Loucy (cell line): Measurements from ENCODE around the gene PAF1.

Experiments used
- EZH2phosphoT487 ChIP-seq: fragments of 200-600 bp; IDR thresholded peaks from 2 replicates; pipeline ENCODE4 v1.6.1; 2018; ENCODE audit warnings: antibody characterized with exemption, mild to moderate bottlenecking, moderate library complexity, borderline replicate concordance
- TF ChIP-seq, protein P1 (sequence below): fragments of 200-600 bp; sonication (generic); conservative IDR thresholded peaks from 2 replicates; pipeline ENCODE4 v1.5.1; 2014; ENCODE audit warnings: mild to moderate bottlenecking, antibody characterized with exemption, low read length

DNA sequence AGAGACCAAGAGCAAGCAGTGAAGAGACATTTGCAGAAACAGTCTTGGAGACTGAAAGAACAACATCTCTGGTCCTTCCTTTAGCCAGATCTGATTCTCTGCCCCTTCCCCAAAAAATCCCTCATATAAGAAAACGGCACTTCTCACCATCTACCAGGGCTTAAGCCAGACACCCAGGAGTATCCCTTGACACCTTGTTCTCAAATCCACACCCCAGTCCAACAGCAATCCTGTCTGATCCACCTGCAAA, 19.9 kb upstream of the PAF1 start:
- TF ChIP-seq, protein P1, sequence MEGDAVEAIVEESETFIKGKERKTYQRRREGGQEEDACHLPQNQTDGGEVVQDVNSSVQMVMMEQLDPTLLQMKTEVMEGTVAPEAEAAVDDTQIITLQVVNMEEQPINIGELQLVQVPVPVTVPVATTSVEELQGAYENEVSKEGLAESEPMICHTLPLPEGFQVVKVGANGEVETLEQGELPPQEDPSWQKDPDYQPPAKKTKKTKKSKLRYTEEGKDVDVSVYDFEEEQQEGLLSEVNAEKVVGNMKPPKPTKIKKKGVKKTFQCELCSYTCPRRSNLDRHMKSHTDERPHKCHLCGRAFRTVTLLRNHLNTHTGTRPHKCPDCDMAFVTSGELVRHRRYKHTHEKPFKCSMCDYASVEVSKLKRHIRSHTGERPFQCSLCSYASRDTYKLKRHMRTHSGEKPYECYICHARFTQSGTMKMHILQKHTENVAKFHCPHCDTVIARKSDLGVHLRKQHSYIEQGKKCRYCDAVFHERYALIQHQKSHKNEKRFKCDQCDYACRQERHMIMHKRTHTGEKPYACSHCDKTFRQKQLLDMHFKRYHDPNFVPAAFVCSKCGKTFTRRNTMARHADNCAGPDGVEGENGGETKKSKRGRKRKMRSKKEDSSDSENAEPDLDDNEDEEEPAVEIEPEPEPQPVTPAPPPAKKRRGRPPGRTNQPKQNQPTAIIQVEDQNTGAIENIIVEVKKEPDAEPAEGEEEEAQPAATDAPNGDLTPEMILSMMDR: no peak
- no peak for TF ChIP-seq EZH2phosphoT487
